HG03460 (cell line): ENCODE results near the gene NOS1.

ENCODE experiments used
- ATAC-seq: cut with Tn5 transposase; IDR thresholded peaks from one replicate; pipeline ENCODE4 v1.9.1; 2021; ENCODE audit not compliant: unreplicated experiment

NOS1 gene

DNA sequence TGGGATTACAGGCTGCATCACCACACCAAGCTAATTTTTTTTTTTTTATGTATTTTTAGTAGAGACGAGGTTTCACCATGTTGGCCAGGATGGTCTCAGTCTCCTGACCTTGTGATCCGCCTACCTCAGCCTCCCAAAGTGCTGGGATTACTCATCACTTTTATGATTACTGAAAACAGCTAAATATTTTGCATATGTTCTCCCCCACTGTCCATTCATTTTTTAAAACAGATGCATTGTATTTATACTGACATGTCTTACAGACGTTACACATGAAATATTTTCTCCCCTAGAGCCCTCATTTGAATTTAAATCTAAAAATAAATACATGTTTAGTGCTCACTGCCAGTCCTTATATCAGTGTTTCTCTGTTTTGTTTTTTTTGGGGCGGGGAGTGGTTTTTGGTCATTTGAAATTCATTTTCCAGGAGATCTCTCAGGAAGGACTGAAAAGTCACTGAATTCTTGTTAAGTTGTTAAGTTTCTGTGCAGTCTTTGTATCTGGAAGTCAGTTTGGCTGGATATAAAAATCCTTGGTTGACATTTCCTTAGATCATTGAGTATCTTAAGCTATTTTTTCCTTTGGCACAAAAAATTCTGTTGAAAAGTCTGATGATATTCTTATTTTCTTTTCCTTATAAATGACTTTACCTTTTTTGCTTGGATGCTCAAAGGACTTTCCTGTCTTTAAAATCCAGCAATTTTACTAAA lies 180.5 kb downstream of the NOS1 start:
- no peak for ATAC-seq

DNA sequence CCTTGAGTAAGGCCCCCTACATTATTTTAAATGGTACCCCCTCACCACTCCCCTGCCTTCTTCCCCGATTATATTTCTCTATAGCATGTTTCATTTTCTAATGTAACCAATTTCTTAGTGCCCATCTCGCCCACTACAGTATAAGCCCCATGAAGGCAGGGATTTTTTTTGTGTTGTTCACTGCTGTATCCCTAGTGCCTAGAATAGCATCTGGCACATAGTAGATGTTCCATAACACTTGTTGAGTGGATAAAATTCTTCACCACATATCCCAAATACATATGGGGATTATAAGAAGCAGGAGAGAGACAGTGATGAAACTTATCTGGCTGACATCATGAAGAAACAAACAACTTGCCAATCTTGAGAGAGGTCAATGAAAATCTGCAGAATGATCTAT lies 182.7 kb downstream of the NOS1 start:
- ATAC-seq: no peak

DNA sequence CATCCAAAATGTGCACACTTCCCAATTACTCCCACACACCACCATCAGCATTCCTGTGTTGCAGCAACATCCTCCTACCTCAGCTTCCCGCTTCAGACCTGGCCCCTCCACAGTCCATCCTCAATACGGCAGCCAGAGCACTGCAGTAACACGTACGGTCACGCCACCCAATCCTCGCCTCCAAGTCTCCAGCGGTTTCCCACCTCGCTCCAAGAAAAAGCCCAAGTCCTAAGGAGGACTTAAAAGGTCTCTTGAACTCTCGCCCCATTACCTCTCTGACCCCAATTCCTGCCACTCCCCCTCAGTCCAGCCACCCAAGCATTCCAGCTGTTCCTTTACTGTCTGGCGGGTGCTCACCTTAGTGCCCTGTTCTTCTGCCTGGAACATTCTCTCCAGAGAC lies 183.1 kb downstream of the NOS1 start:
- ATAC-seq: no peak

DNA sequence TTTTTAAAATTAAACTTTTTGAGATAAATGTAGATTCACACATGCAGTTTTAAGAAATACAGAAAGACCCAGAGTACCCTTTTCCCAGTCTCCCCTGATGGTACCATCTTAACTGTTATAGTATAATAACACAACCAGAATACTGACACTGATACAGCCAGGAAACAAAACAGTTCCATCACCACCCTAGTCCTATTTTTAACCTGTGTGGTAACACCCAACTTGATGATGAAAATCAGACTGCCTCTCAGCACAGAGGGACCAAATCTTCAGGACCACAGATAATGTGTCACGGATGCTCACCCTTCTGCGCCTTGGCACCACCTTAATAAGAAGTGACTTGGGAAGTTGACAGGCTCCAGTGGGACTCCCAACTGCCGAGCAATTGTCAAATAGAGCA lies 189.3 kb downstream of the NOS1 start:
- ATAC-seq: no peak

DNA sequence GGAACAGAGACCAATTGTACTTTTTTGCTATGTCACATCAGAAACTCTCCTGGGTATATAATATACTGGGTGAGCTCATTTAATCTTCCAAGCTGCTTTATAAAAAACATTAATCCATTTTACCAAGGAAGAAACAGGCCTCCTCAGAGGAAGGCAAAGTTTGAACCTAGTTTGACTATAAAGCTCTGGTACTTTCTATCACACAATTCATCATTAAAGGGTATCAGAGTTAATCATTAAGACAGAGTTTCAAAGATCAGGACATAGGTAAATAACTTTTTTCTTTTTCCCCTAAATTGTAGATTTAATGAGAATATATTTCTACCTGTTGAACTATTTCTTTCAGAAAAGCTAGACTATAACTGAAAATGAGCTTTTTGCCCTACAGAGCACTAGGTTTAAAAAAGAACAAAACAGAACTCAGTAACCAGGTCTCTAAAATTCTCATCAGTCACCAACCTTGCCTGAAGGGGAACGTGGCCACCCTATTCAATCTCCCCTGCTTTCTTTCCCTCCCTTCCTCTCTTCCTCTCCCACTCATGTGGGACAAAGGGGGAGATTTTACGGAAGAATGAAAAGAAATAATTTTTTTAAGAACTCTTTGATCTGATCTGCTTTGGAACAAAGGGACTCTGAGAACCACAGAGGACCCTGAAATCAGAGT lies 189.8 kb downstream of the NOS1 start:
- no peak for ATAC-seq

DNA sequence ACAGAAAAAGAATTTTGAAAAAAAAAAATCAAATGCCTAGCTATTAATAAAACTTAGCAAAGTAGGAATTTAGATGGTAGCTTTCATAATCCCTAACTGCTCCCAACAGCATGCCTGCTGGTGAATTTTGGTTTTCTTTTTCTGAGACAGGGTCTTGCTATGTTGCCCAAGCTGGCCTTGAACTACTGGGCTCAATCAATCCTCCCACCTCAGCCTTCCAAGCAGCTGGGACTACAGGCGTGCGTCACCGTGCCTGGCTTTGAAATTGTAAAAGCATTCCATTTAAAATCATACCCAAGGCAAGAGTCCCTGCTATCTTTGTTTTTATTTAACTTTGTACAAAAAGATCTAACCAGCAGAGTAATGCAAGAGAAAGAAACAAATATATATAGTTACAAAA lies 191.9 kb downstream of the NOS1 start:
- ATAC-seq: no peak

DNA sequence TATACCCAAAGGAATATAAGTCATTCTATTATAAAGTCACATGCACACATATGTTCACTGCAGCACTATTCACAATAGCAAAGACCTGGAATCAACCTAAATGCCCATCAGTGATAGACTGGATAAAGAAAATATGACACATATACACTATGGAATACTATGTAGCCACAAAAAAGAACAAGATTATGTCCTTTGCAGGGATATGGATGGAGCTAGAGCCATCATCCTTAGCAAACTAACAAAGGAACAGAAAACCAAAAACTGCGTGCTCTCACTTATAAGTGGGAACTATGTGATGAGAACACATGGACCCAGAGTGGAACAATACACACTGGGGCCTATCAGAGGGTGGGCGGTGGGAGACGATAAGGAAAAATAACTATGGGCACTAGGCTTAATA lies 192.4 kb downstream of the NOS1 start:
- ATAC-seq: no peak

DNA sequence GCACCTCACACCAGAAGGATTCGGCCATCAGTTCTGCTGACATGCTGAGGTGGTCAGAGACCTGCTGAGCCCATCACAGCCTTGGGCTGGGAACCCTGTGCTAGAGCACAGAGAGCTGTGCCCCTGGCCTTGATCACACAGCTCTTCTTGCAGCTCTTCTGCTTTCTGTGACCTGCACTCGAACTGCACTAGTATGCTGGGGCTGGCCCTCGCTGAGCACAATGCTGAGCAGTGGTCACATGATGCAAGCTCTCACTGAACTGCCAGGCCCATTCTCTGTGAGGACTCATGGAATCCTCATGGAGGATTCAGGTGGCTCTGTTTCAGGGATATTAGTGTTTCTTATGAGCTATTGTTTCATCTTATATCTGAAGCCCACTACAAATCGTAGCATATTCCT lies 193.7 kb downstream of the NOS1 start:
- ATAC-seq: no peak

DNA sequence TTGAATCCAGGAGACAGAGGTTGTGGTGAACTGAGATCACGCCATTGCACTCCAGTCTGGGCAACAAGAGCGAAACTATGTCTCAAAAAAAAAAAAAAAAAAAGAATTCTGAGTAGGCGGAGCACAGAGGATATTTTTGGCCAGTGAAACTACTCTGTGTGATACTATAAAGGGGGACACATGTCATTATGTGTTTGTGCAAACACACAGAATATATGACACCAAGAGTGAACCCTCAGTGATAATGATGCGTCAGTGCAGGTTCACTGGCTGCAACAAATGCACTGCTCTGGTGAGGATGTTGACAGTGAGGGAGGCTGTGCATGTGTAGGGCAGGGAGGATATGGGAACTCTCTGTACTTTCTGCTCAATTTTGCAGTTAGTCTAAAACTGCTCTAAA lies 195.3 kb downstream of the NOS1 start:
- no peak for ATAC-seq

DNA sequence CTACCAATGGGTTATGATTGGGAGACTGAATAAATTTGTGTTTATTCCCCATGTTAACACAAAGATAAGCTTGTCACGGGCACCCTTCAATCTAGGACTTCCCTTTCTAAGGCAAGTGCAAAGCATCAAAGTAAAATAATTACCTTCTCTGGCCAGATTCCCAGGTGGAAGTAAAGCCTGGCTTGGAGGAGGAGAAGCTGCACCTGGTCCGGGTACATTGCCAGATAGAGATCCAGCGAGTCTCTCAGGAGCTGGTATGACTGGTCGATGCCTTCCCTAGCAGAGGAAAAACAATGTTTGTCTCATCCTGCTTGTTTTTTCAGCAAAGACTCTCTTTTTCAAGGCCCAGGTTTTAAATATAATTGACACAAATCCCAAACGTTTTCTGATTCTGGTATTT lies 196.1 kb downstream of the NOS1 start:
- no peak for ATAC-seq

DNA sequence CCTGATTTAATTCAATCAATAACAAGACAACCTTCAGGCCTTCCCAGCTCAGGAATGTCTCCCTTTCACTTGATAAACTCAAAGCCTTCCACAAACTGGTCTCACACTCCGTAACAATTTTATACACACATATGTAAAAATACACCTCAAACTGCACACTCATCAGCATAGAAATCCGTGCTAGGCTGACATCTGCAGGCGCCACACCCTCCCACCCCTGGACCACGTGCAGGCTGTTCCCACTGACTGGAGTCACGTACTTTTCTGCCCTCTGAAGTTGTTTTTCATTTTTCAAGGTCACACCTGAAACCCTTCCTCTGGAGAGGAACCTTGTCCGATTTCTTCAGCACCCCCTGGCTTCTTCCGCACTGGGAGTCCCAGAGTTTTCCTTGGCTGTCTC lies 198.8 kb downstream of the NOS1 start:
- ATAC-seq: no peak

DNA sequence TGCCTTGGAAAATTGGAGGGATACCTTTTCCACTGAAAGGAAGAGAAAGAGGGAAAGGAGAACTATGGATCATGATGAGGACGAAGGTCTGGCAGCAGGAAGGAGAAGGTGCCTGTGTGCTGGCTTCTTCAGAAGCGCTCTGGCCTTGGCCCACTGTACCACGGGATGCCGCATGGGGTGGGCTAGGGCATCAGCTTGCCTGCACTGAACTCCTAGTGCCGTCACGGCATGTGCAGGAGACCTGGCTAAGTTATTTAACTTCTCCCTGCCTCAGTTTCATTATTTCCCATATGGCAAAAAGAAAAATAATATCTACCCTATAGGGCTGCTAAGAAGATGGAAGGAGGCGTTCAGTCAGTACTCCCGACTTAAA lies 199.3 kb downstream of the NOS1 start:
- no peak for ATAC-seq

DNA sequence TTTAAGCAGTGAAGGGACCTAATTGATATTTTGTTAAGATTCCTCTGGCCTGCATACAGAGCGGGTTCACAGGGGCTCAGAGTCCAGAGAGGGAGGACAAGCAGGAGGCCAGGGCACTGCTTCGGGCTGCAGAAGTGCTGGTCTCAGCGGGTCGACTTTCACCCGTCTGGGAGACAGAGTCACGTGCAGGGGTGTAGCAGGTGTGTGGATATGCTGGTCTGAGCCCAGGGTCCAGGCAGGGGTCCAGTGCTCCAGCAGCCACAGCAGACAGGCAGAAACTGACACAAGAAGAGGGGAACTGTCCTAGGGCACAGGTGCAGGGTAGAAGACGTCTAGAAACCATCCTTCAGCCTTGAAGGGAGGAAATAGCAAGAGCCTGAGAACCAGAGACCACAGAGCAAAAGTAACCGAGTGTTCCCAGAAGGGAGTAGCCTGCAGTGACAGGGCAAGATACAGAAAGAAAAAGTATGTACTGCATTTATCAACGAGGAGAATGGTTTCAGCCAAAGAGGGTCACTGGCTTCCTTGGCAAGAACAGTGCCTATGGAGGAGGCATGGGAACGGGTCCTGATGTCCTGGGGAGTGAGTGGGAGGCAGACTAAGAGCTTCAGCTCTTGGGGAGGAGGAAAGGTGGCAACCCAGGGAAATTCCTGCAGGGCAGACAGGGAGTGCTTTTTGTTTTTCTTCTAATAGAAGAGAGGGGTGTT lies 199.8 kb downstream of the NOS1 start:
- ATAC-seq: no peak

DNA sequence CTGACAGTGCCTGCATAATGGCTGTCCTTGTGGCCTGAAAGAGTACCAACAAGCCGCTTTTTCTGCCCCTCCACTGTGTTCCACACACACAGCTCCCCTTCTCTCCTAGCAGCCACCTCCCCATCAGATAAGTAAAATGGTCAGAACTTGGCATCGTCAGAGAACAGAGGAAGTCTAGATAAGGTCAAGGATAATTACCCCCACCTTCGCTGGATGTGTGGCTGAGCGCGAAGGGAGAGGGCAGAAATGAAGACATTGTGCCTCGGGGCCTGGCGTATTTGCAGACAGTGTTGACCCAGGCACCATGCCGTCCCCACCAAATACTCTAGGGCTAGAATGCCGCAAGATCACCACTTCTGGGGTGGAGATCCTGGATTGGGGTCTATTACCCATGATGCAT lies 201.8 kb downstream of the NOS1 start:
- ATAC-seq: no peak

DNA sequence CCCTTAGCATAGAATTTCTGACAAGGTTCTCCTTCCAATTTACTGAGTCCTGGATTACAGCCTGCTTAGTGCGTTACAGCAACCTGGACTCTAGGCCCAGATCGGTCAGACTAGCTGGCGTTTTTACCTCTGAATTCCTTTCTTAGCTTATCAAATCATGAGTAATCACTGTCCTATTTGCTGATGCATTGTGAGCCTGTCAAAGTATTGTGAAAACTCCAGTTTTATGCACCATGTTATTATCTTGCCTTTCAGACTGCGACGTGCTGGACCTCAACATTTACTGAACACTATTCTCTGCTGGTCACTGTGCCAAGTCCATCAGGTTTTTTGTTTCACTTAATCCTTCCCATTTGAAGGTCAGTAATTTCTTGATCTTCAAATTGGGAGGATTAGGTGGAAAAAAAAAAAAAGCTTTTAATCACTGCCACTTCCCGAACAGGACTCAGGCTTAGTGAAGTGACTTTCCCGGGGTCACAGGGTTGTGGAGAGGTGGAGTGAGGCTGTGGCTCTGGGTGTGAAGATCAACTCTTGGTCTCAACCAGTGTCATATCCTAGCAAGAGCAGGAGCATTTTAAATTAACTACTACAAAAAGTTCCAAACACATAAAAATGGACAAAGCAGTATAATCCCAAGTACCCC lies 202.4 kb downstream of the NOS1 start:
- ATAC-seq: no peak
